Choroid plexus epithelial cell (primary cell): ENCODE results near the gene ODAD4.

Experiments
- DNase-seq: peaks from one replicate; pipeline ENCODE4 v3.0.0-alpha.2; 2010; ENCODE audit warnings: low read depth
- H3K4me3 ChIP-seq: 2 replicates; pipeline ENCODE4 v1.5.1; 2011; ENCODE audit warnings: low read depth, mild to moderate bottlenecking, control low read depth, low read length, moderate library complexity
- CTCF ChIP-seq: conservative IDR thresholded peaks from 2 replicates; pipeline ENCODE4 v1.5.1; 2011; ENCODE audit warnings: low read depth, mild to moderate bottlenecking, control low read depth, inconsistent platforms, low read length, moderate library complexity

The ODAD4 gene

DNA sequence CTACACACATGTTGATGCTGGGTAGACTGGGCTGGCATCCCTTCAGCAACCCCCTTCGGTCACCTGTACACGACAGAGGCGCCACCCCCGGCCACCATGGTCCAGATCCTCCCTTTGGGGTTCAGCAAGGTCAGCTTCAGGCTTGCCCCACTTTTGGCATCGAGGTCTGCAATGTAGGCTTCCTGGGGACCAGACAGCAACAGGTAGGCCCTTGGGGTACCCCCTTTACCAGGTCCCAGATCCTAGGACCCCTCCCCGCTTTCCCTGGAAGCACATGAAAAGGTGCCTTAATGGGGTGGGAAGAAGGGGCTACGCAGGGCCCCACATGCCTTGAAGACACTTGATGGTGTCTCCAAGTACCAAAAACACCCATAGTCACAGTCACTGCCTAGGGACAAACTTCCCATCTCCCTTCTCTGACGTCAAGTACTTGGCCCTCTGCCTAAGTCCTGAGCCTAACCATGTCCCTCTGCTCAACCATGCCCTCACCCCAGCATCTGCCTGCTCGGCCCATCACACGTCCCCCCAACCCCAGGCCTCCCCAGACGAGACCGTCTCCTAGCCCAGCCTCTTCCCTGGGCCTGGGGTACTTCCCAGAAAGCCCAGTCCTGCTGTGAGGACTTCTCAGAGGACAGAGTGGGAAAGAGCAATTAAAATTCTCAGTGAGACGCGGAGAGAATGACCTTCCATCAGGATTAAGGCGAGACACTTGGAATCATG, 23.8 kb upstream of the ODAD4 start:
- H3K4me3 ChIP-seq, result no peak overlapping the region
- DNase-seq, result no peak
- TF ChIP-seq CTCF, result no peak

- peak; percentile 71 for DNase-seq
- no peak overlapping the region for H3K4me3 ChIP-seq
- no peak for TF ChIP-seq CTCF
These were observed 23.2 kb upstream of the ODAD4 start for GRCh38 chr17:41907185-41907556.

- no peak for TF ChIP-seq CTCF
- no peak overlapping the region for H3K4me3 ChIP-seq
These were observed 22.5 kb upstream of the ODAD4 start for GRCh38 chr17:41907633-41908539.

GRCh38 chr17:41909088-41909487, 21.3 kb upstream of the ODAD4 start:
- no peak for TF ChIP-seq CTCF
- DNase-seq, result no peak
- no peak overlapping the region for H3K4me3 ChIP-seq

More at GRCh38 chr17:41907633-41908539, 22.5 kb upstream of the ODAD4 start:
- peak; percentile 74 for DNase-seq

DNA sequence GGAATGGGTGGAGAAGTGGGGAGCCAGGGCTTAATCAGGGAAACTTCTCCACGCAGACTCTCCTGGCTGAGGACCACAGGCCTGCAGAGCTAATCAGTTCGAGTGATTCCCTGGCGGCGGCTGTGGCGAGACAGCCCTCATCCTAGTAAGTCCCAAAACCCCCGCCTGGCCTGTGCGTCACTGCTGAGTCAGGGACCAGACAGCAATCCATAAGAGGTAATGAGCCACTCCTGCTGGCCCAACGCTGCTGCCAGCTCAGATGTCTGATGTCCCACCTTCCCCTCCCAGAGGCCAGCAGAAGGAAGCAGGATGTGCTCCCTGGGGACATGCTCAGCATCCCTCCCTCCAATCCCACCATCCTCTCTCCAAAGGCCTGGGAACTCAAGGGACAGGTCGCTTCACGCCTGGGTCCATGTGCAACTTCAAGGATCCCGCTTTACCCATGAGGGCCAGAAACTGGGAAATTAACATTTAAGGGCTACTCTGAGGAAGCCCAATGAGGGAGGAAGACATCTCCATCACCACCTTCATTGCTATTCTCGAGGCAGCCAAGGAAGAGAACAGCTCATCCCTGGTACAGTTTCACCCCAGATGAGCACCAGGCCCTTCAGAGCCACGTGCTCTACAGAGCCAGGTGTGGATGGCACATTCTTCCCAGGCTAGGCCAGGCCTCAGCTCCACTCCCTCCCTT, 19.6 kb upstream of the ODAD4 start:
- peak; percentile 91 for DNase-seq
- H3K4me3 ChIP-seq, result no peak overlapping the region
- TF ChIP-seq CTCF, result no peak

GRCh38 chr17:41912925-41913324, 17.5 kb upstream of the ODAD4 start:
- no peak for DNase-seq
- TF ChIP-seq CTCF, result peak; percentile 62
- H3K4me3 ChIP-seq, result no peak overlapping the region
